ENCODE measurements around the gene RHBDD3. TPM values are rescaled to one million over a fixed set of nuclear protein-coding genes. Genes with fewer than 3 reads are reported as not detected.
A peak's percentile ranks its signal among the peaks of the same experiment; 100 is the strongest.

The RHBDD3 gene
- total RNA-seq, 1 donor from 2014 or later = 24.0 TPM

DNA sequence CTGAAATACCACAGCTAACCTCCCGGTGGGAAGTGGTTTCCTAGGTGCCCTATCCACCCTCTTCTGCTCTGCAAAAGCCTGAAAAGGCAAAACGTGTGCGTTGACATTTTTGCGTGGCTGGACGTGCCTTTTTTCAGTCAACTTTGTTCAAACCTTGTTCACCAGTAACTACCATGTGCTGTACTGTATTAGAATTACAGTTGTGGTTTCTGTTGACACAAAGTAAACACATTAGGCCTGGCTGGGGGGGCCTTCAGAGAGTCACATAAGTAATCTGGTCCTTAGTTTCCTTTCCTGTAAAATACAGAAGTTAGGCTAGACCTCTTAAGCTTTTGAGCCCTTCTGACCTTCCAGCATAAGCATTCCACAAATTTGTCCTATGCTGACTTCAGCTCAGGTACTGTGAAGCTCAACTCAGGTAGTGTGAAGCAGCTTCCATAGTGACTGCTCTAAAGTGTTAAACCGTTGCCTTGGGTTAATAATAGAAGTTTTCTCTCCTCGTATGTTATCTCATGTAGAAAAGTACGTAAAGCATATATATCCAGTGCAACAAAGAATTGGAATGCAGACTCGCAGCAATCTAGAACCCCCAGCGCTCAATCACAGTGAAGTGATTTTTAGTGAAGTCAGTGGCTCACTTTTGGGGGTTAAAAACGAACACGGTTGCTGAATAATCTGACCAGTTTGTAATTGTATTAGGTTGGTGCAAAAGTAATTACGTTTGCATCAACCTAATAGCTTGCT lies 2.1 kb upstream of the RHBDD3 start:
- no peak for DNase-seq (ENCODE audit: low spot score)

DNA sequence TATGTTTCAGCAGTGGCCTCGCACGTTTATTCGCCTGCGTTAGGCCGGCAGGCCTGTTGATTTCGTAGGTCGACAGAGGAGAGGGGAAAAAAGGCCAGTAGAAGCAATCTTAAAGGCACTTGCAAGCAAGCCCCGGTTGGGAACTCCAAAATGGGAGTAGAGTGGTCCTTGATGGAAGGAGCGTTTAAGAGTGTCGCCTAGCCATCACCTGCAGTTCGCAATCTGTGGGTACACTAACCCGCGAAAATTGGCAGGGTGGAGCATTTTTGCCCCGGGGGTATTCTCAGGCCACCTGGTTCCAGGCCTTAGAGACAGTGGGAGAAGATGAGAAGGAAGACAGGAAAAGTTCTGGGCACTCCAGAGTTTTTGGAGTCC lies 1.4 kb upstream of the RHBDD3 start:
- DNase-seq (ENCODE audit: low spot score) = no peak

DNA sequence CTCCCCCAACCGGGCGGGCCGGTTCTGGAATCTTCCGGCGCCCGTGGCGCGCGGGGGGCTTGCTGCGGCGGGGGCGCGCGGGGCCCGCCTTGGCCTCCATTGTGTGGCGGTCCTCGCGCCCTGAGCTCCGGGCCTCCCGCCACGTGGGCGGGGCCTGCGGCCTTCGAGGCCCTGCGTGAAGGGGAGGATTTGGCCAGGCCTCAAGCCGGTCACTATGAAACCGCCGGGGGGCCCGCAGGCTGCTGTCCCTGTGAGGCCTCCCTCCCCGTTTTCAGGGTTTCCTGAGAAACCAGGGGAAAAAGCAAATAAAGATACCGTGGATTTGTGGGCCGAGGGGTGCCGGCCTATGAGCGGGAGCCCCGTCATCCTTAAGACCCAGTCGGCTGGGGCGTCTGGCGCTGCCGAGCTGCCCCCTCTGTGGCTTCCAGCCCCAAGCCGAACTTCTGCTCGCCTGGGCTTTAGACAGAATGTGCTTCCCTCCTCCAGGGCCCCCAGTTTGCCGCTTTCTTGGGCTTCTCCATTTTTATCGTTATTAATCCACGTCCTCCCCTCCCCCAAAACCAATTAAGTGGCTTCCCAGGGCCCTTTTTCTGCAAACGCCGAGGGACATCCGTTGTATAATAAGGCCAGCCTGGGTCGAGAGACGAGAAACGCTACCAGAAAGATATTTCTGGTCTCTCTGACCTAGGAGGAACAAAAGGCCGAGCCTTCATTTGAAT lies 889 bp upstream of the RHBDD3 start:
- DNase-seq (ENCODE audit: low spot score) = peak; percentile 45

DNA sequence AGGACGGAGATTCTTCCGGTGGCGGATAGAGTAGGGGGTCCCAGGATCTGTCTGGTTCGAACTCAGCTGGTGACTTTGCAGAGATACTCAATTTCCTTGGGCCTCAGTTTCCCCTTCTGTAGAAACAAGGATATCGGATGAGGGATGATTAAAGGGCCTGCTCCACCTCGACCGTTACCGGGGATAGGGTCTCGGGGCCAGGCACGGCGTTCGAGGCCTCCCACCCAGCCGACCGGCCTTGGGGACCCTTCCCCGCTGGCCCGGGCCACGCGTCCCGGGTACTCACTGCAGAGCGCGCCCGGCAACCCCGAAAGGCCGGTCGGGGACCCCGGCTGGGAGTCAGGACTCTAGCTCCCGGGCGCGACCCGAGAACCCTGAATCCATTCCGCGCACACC lies 321 bp downstream of the RHBDD3 start:
- no peak for DNase-seq (ENCODE audit: low spot score)

DNA sequence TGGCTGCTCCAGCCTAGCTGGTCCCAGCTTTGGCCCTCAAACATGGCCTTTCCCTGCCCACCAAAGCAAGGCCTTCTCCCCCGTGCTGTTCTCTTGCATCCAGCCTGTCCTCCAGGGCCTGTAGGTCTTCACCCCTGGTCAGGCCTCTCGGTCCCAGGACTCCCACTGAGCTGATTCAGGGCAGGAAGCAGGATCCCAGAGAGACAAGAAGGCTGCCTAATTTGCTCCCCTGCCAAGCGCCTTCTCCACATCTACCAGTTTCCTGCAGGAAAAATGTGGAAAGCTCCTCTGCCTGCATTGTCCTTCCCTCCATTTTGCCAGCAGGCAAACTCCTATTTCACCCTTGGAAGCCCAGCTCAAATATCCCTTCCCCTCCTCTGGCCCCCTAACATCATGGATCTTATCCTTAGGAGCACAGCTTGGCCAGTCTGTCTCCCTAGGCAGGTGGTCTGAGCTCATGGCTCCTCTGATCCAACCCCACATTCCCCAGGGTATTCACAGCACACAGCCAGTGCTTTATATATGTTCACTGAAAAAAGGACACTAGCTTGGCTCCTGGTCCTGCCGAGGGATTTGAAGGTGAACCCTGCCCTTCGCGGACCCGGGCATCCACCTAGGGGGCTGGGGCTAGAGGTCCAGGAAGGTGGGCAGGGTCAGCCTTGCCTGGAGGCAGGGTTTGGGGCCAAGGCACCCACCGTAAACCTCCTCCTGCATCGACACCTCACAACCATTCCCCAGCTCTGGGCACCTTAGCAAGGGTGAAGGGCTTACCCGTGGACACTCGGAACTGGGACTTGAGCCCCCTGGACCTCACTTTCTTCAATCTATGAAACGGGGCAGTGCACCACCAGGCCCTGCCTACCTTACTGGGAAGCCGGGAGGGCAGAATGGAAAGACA lies 968 bp downstream of the RHBDD3 start:
- DNase-seq (ENCODE audit: low spot score) = no peak

DNA sequence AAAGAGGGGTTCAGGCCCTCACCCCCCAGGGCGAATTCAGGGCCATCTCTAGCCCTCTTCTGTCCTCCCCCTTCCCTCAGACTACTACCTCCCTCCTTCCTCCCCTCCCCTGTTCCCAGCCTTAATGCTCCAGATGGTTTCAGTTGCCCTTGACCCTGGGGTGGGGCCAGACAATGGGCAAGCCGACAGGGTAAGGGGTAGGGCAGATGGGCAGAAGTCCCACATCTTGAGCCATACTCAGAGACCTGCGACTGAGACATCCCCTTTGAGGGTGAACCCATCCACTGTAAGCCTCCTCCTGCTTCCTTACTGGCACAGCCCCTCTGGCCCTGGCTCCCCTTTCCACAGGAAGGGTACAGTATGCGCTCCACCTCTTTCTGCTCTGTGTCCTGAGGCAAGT lies 1.9 kb downstream of the RHBDD3 start:
- no peak for DNase-seq (ENCODE audit: low spot score)

DNA sequence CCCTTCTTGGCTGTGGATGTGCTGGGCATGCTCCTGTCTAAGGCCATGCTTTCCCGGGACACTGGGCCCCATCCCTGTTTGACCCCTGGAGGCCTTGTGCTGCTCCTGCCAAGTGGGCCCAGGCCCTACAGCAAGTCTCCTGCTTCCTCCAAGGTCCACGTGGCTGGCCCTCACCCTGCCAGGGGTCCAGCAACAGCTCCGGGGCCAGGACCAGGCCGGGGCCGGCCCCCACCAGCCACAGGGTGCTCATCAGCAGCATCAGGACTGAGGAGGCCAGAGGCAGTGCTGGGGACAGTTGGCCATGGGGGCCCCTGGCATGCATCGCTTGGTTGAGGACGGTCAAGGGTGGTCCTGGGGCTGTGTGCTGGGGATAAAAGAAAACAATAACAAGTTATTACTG lies 2.5 kb downstream of the RHBDD3 start:
- no peak for DNase-seq (ENCODE audit: low spot score)

DNA sequence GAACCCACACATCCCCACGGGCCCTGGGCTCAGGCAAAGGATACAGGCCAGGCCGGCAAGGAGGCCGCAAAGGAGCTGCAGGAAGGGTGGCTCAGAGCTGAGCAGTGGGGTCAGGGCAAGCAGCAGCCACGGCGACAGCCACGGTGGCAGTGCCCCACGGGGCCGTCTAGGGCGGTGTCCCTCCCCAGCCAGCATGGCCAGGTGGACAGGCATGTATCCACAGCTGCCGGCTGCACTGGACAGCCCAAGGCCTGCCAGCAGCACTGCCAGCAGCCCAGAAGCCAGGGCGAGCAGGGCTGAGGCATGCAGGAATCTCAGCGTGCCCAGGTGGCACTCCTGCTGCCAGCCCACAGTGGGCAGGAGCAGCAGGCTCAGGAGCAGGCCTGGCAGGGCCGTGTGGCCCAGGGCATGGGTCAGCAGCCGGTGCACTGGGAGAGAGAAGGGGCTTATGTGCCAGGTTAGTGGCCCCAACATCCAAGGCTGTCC lies 3.9 kb downstream of the RHBDD3 start:
- no peak for DNase-seq (ENCODE audit: low spot score)

DNA sequence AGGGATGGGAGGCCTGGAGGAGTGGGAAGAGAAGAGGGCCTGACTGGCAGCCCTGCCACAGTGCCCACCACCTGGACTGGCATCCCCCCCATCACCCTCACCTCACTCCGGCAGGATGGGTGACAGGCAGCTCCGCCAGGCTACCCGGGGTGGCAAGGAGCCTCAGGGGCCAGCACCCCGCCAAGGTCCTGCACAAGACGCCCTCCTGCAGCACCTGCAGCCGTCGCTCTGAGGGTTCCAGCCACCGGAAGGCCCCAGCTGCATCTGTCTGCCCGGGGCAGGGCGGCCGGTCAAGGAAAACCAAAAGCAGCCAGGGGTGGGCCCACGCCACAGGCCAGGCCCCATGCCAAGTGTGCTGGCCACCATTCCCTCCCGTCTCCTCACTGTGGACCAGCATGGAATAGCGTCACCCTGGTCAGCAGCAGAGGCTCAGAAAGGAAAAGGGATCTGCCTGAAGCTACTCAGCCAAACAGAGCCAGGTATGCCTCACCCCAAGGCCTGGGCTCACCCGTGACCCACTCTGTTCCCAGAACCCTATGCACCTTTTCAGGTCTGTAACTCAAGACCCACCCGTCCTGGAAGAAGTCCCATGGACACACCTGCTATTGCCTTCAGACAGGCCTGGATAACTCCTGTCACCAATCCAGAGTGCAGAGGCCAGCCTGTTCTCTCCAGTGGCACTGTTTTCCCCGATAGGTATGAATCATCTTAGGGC lies 7.0 kb downstream of the RHBDD3 start:
- no peak for DNase-seq (ENCODE audit: low spot score)

DNA sequence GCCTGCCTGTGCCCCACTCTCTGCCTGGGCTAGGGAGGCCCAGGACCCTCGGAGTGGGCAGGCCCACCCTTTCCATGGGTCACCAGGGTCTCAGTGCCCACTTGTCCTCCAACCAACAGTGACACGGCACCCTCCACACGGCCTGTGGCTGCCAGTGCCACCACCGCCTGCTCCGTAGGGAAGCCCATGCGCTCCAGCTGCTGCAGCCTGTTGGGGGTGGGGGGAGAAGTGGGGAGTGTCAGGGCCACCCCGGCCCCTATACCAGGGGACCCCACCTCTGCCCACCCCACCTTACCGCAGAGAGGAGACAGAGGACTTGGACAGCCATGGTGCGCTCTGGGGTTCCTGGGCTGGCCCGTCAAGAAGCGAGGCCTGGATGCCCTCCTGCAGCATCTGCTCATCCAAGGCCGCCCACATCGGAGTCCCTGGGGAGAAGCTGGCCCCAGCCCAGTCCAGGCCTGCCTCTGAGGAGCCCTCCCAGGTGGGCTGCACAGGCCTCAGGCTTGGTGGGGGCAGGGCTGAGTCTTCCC lies 7.7 kb downstream of the RHBDD3 start:
- no peak for DNase-seq (ENCODE audit: low spot score)

DNA sequence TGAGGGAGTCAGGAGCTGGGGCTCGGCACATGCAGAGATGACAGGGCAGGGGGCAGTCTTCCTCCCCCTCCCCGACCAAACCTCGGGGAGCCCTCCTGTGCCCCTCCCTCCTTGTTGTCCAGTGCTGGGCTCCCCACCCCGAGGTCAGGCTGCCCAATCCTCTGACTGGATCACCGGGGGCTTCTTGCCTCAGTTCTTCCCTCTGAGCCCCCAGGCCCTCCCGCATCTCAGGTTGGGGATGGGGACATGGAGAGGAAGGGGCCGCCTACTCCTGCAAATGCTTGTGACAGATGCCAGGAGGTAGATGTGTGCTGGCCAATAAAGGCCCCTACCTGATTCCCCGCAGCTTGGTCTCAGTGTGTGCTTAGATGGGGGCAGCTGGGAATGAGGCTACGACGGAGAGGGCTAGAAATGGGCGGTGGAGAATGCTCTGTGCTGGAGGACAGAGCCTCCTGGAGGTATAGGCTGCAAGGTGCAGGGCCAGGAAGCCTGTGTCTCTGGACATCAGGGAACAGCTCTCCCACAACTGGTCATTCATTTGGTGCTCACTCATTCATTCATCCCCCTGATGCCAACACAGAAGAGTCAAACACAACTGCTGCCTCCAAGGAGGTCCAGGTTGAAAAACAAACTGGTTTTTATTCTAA lies 8.4 kb downstream of the RHBDD3 start:
- DNase-seq (ENCODE audit: low spot score) = no peak

DNA sequence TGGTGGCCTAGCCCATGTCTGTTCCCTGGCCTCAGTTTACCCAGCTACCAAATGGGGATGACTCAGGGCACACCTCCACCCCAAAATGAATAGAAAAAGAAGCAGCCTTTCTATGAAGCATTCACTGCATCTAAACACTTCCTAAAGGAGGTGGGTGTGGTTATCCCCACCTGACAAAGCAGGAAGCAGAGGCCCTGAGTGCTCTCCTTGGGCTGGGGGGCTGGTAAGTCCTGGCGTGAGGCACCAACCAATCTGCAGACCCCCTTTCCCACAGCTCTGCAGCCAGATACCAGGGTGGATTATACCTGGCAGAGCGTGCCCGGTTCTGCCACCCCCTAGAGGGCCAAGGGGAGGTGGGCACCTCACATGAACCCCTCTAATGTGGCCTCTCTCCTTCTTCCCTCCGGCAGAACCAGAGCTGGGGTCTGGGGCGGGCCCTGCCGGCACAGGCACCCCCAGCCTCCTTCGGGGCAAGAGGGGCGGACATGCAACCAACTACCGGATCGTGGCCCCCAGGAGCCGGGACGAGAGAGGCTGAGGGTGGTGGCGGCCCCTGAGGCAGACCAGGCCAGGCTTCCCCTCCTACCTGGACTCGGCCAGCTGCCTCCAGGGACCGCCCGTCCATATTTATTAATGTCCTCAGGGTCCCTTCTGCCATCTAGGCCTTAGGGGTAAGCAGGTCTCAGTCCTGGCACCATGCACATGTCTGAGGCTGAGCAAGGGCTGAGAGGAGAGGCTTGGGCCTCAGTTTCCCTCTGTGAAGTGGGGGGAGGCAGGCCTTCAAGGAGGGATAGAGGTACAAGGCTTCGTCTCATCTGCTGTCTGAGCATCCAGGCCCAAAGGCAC lies 9.2 kb downstream of the RHBDD3 start:
- no peak for DNase-seq (ENCODE audit: low spot score)

DNA sequence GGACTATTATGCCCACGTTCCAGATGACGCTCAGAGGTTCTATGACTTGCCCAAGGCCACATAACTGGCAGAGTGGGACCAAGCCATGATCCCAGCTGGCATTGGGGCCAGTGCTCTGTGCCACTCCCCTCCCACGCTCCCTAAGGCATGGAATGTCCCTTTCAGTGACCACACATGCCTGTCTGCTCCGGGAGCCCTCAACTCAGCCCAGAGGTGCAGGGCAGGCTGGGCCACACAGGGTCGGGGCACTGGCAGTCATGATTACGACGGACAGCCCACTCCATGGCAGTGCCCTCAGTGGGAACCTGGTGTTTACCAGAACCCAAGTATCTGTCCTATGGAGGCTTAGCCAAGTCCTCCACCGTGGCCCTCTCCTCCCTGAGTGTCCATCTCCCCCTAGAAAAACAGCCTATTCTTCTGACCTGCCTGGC lies 10.0 kb downstream of the RHBDD3 start:
- no peak for DNase-seq (ENCODE audit: low spot score)

DNA sequence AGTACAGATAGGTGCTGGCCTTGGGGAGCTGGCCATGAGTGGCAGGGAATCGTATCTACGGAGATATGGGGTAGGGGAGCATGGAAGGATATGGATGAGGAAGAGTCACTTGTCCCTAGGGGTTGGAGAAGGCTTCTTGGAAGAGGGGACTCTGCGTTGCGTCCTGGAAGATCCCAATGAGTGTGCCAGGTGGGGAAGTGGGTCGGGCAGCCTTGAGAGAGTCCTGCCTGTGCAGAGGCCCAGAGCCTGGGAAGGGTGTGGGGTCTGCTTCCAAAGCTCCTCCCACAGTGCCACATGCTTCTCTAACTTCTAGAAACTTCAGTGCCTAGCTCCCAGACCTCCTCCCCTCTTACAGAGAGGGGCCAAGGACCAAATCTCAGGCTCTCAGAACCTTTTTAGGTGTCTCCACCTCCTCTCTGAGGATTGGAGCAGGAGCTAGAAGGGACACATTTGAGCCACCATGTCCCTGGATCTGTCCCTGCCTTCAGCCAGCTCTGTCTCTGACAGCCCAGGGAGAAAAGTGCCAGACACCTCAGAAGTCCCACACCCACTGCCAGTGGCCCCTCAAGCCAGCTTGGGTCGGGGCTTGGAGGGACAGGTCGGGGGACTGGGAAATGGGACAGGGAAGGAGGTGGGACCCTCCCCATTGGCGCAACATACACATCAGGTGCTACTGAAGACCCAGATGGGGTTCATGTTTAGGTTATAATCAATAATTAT lies 11.0 kb downstream of the RHBDD3 start:
- no peak for DNase-seq (ENCODE audit: low spot score)

DNA sequence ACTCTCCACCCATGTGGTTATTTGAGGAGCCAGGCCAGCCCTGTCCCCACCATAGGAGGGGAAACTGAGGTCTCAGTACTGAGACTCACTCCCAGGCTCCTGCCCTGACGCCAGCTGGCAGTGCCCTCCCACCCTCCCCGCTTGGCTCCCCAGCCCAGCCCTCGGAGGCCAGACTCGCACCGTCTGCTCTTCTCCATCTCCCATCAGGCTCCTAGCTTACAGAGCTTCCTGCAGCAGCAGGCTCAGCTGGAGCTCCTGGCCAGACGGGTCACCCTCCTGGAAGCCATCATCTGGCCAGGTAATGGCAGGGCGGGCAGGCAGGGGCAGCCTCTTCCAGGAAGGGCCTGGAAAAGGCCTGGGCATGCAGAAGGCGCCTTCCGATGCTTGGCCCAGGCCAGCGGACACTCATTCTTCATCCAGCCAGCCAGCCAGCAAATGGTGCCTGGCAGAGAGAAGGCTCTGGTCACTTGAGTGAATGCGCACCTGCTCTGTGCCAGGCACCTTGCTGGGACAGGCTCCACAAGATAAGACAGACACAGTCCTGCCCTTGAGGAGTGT lies 12.6 kb downstream of the RHBDD3 start:
- no peak for DNase-seq (ENCODE audit: low spot score)

DNA sequence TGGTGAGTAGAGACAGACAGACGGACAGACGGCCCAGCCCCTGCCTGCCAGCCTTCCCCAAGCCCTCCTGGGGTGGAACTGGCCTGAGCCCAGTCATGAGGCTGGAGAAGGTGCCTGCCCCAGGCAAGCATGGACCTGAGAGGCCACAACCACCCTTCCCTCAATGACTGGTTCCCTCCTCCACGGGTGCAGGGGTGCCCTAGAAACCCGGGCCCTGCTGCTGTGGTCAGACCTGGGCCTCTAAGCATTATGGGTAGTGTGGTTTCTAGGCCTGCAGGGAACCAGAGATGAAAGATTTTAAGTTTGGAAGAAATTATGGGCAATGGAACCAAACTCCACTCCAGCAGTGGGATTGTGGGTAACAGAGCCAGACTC lies 13.5 kb downstream of the RHBDD3 start:
- no peak for DNase-seq (ENCODE audit: low spot score)

DNA sequence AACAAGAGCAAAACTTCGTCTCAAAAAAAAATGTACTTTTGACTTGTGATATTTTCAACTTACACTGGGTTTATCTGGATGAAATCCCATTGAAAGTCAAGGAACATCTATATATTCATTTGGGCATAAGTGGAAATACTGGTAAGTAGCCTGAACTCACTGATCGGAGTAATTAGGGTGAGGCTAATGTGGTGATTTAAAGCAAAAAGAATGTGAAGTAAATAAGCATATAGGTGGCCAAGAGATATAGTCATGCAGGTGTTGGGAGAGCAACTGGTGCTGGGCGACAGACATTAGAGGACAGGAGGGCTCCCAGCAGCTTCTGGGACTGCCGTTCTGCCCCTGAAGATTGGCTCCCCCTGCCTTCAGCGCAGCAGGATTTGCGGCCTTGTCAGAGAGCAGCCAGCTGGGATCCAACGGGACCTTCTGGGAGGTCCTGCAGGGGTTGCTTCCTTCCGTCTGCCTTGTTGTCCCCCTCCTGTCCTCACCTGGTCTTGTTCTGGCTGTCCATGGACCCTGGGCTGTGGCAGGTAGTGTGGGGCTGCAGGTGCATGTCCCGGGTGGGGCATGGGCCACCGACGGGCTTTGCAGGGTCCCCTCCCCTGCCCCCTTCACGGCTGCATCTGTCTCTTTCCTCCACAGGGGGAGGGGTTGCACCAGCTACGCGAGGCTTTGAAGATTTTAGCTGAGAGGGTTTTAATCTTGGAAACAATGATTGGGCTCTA lies 14.1 kb downstream of the RHBDD3 start:
- no peak for DNase-seq (ENCODE audit: low spot score)
